Spinal cord (tissue), 10 donors: Measurements from ENCODE around the gene FOXD3. TPM values are rescaled to one million over a fixed set of nuclear protein-coding genes. Genes with fewer than 3 reads are reported as not detected.

Experiments used
- DNase-seq, 6 donors: peaks; one replicate each; pipeline versions ENCODE4 v3.0.0 to v3.0.0-alpha.2; 2013 to 2015; ENCODE audit warnings: low spot score in 6 of 6, low read depth in 4 of 6
- H3K27ac ChIP-seq: one replicate; pipeline ENCODE4 v1.5.1; 2013; ENCODE audit warnings: low read depth, low read length, control low read depth
- H3K27me3 ChIP-seq: one replicate; pipeline ENCODE4 v1.6.1; 2013; ENCODE audit warnings: low read length; ENCODE audit not compliant: control insufficient read depth, insufficient read depth
- H3K36me3 ChIP-seq: one replicate; pipeline ENCODE4 v1.6.1; 2013; ENCODE audit warnings: low read length; ENCODE audit not compliant: control insufficient read depth, insufficient read depth
- H3K4me1 ChIP-seq: one replicate; pipeline ENCODE4 v1.6.1; 2013; ENCODE audit warnings: low read length; ENCODE audit not compliant: control insufficient read depth, insufficient read depth
- H3K4me3 ChIP-seq: one replicate; pipeline ENCODE4 v1.5.1; 2013; ENCODE audit warnings: low read depth, low read length, control low read depth
- H3K9me3 ChIP-seq: one replicate; pipeline ENCODE4 v1.6.1; 2013; ENCODE audit warnings: low read length; ENCODE audit not compliant: control insufficient read depth, insufficient read depth
- WGBS: methylation state at CpG from one replicate; pipeline ENCODE4 v1.1.5; 2013; ENCODE audit warnings: missing lambda C conversion rate; ENCODE audit not compliant: insufficient coverage; 5-methylcytosine and 5-hydroxymethylcytosine counted together
- polyA plus RNA-seq, 2 donors: library from polyadenylated mRNA; unstranded; fragments of 120-200 nt; gene quantifications; one replicate each; pipeline ENCODE4 v1.2.1, GENCODE V29; 2013; ENCODE audit not compliant: insufficient read length in 2 of 2
- total RNA-seq, 2 donors: library from RNA; depleted of rRNA in 1 of 2; stranded (reverse); fragments of 120-200 nt in 1 of 2; fragments of >200 nt in 1 of 2; gene quantifications; one replicate each; pipeline versions ENCODE4 v1.2.3 to v1.2.4, GENCODE V29; 2013 to 2014
- donor health status: healthy.

The FOXD3 gene
- total and polyA plus RNA-seq, 4 donors = 3.2 to 6.0 (median 4.6) TPM

GRCh38 chr1:63319046-63320021, 3.0 kb upstream of the FOXD3 start:
- peaks cover 95% of the 10 kb centered on the region for H3K27me3 ChIP-seq
- peaks cover 58% of the 10 kb centered on the region for H3K4me1 ChIP-seq
- H3K4me3 ChIP-seq = peak overlapping the region; percentile 43
- WGBS = 1% methylated on average over 60 of the region's 60 CpGs
- peak in 2 of 6 donors; percentile 41 to 50 for DNase-seq
- H3K27ac ChIP-seq = peak overlapping the region; percentile 89
- H3K9me3 ChIP-seq = no peaks in the 10 kb centered on the region
- no peaks in the 10 kb centered on the region for H3K36me3 ChIP-seq

GRCh38 chr1:63320022-63320721, 2.2 kb upstream of the FOXD3 start:
- peaks cover 61% of the 10 kb centered on the region for H3K4me1 ChIP-seq
- H3K9me3 ChIP-seq = no peaks in the 10 kb centered on the region
- DNase-seq = peak in 2 of 6 donors; percentile 56 to 60
- peaks cover 95% of the 10 kb centered on the region for H3K27me3 ChIP-seq
- peak overlapping the region; percentile 43 for H3K4me3 ChIP-seq
- peak overlapping the region; percentile 89 for H3K27ac ChIP-seq
- no peaks in the 10 kb centered on the region for H3K36me3 ChIP-seq
- WGBS = 3% methylated on average over 40 of the region's 47 CpGs

GRCh38 chr1:63321066-63321784, 1.1 kb upstream of the FOXD3 start:
- Histone ChIP-seq H3K4me3 (peak overlapping the region; percentile 43), H3K4me1 (peaks cover 61% of the 10 kb centered on the region), H3K27me3 (peaks cover 94% of the 10 kb centered on the region), H3K36me3 (no peaks in the 10 kb centered on the region), H3K9me3 (no peaks in the 10 kb centered on the region), H3K27ac (peak overlapping the region; percentile 89)
- WGBS = 3% methylated on average over 33 of the region's 39 CpGs
- DNase-seq = peak in 2 of 6 donors; percentile 36 to 46

- Histone ChIP-seq H3K4me3 (peak overlapping the region; percentile 43), H3K4me1 (peaks cover 62% of the 10 kb centered on the region), H3K27ac (peak overlapping the region; percentile 89), H3K36me3 (no peaks in the 10 kb centered on the region), H3K27me3 (peaks cover 94% of the 10 kb centered on the region), H3K9me3 (no peaks in the 10 kb centered on the region)
- 3% methylated on average over 8 of the region's 12 CpGs for WGBS
- peak in 2 of 6 donors; percentile 39 to 41 for DNase-seq
Measured at GRCh38 chr1:63321785-63322113, 618 bp upstream of the FOXD3 start.

- Histone ChIP-seq H3K27ac (peak overlapping the region; percentile 87), H3K27me3 (peaks cover 94% of the 10 kb centered on the region), H3K9me3 (no peaks in the 10 kb centered on the region), H3K4me3 (peak overlapping the region; percentile 46), H3K4me1 (peaks cover 55% of the 10 kb centered on the region), H3K36me3 (no peaks in the 10 kb centered on the region)
- WGBS = under 1% methylated on average over 103 of the region's 104 CpGs
- peak in 2 of 6 donors; percentile 70 to 73 for DNase-seq
Measured at GRCh38 chr1:63322944-63323864, 837 bp downstream of the FOXD3 start.

- Histone ChIP-seq H3K36me3 (no peaks in the 10 kb centered on the region), H3K4me3 (peak overlapping the region; percentile 37), H3K9me3 (no peaks in the 10 kb centered on the region), H3K27me3 (peaks cover 94% of the 10 kb centered on the region), H3K27ac (peak overlapping the region; percentile 60), H3K4me1 (peaks cover 48% of the 10 kb centered on the region)
- peak in 2 of 6 donors; percentile 32 to 40 for DNase-seq
- under 1% methylated on average over 103 of the region's 114 CpGs for WGBS
Measured at GRCh38 chr1:63323865-63324778, 1.8 kb downstream of the FOXD3 start.

GRCh38 chr1:63324779-63325119, 2.4 kb downstream of the FOXD3 start:
- DNase-seq = no peak
- no peaks in the 10 kb centered on the region for H3K9me3 ChIP-seq
- H3K4me1 ChIP-seq = peaks cover 49% of the 10 kb centered on the region
- H3K4me3 ChIP-seq = peak overlapping the region; percentile 37
- WGBS = no CpG with 5 or more reads among the region's 7 CpGs
- H3K36me3 ChIP-seq = no peaks in the 10 kb centered on the region
- H3K27me3 ChIP-seq = peaks cover 94% of the 10 kb centered on the region
- peak overlapping the region; percentile 60 for H3K27ac ChIP-seq

GRCh38 chr1:63325279-63325985, 3.1 kb downstream of the FOXD3 start:
- Histone ChIP-seq H3K4me1 (peaks cover 49% of the 10 kb centered on the region), H3K27ac (peak overlapping the region; percentile 60), H3K27me3 (peaks cover 94% of the 10 kb centered on the region), H3K4me3 (peak overlapping the region; percentile 37), H3K9me3 (no peaks in the 10 kb centered on the region), H3K36me3 (no peaks in the 10 kb centered on the region)
- DNase-seq = peak in 2 of 6 donors; percentile 36 to 44
- no CpG with 5 or more reads among the region's 2 CpGs for WGBS
